Right lobe of liver (tissue), 6 donors: Measurements from ENCODE around the gene EVI5. TPM values are rescaled to one million over a fixed set of nuclear protein-coding genes. Genes with fewer than 3 reads are reported as not detected.
A peak's percentile ranks its signal among the peaks of the same experiment; 100 is the strongest.

Experiments
- ATAC-seq, 4 donors: fragments of 200-7000 bp; cut with Tn5 transposase; one replicate each; pipeline ENCODE4 v1.9.1; 2020; ENCODE audit warnings: mild to moderate bottlenecking in 4 of 4, moderate library complexity in 4 of 4
- DNase-seq, 3 donors: peaks; one replicate each; pipeline ENCODE4 v3.0.0-alpha.2; 2020
- H3K27ac ChIP-seq, 3 donors: fragments of 200-600 bp; one replicate each; pipeline ENCODE4 v1.8.0; 2022
- H3K27me3 ChIP-seq, 2 donors: fragments of 200-600 bp; one replicate each; pipeline ENCODE4 v1.8.0; 2022
- H3K36me3 ChIP-seq, 4 donors: fragments of 200-600 bp; sonication (generic) in 1 of 4; one replicate each; pipeline versions ENCODE4 v1.5.1 to v1.8.0; 2017 to 2022; ENCODE audit warnings: control low read depth in 1 of 4
- H3K4me1 ChIP-seq, 4 donors: fragments of 200-600 bp; sonication (generic) in 1 of 4; one replicate each; pipeline versions ENCODE4 v1.5.1 to v1.8.0; 2017 to 2022; ENCODE audit warnings: control low read depth in 1 of 4
- H3K4me3 ChIP-seq, 3 donors: fragments of 200-600 bp; one replicate each; pipeline ENCODE4 v1.8.0; 2022
- H3K9me3 ChIP-seq, 4 donors: fragments of 200-600 bp; sonication (generic) in 1 of 4; one replicate each; pipeline versions ENCODE4 v1.5.1 to v1.8.0; 2017 to 2022; ENCODE audit warnings: control low read depth in 1 of 4
- CTCF ChIP-seq, 4 donors: fragments of 200-600 bp in 3 of 4; fragments of 450-650 bp in 1 of 4; IDR thresholded peaks; one replicate each; pipeline versions ENCODE4 v1.5.1 to v1.8.0; 2016 to 2022; ENCODE audit warnings: antibody characterized with exemption in 4 of 4, mild to moderate bottlenecking in 2 of 4
- POLR2A ChIP-seq: fragments of 450-650 bp; IDR thresholded peaks from one replicate; pipeline ENCODE4 v1.6.1; 2017; ENCODE audit warnings: antibody characterized with exemption, mild to moderate bottlenecking
- WGBS: methylation state at CpG from one replicate; pipeline ENCODE4 v1.1.6; 2018; ENCODE audit warnings: low coverage, low lambda C conversion rate; ENCODE audit not compliant: insufficient coverage; ENCODE audit errors: missing lambda C conversion rate; 5-methylcytosine and 5-hydroxymethylcytosine counted together
- intact Hi-C, 2 donors: fragments of 100-400 bp; cut with DNase I; formaldehyde crosslinking; loops; one replicate each; pipeline versions ENCODE4 v1.11.2 to v1.14.1; 2022
- total RNA-seq, 6 experiments: library from RNA; depleted of rRNA in 2 of 6; stranded (reverse); fragments of >200 nt in 2 of 6; fragmentation: NEBNext Ultra II Directional in 3 of 6; extraction: Animal tissue kit (Norgen Biotek cat#: 25700) in 3 of 6; gene quantifications; one replicate each; pipeline versions ENCODE4 v1.1.0 to v1.2.4, GENCODE V29; 2016 to 2023
- donor health status: DM: no; HTN: yes; CAD: no.
- donor health status: DM: no; HTN: no; CAD: no.
- donor health status: DM: no; HTN: no; CAD: no.
- donor health status: DM: no; HTN: yes; CAD: no.
- donor health status: DM: no; HTN: yes; CAD: no.

EVI5 gene
- total RNA-seq, 6 experiments from 2014 or later, result 12.8 to 27.7 (median 19.0) TPM

GRCh38 chr1:92831762-92832536, 47.0 kb upstream of the EVI5 start, which contains the start of gene RPL5:
RPL5 (plus strand) TSS chr1:92832040; CDS start chr1:92832115, 75 bp downstream.
- ATAC-seq (peak; percentile 96 to 98 (median 98)), DNase-seq (peak; percentile 97)
- TF ChIP-seq CTCF (IDR thresholded peaks at IDR 0.05) (peak; percentile 93 to 97 (median 96)), POLR2A (peak; percentile 94)
- H3K4me3 ChIP-seq, result peak within 1 kb of the TSS; percentile 70 to 95 (median 90)
- peak within 1 kb of the TSS; percentile 75 to 91 (median 82) for H3K27ac ChIP-seq
- WGBS, result under 1% methylated on average over 45 of the region's 57 CpGs
- H3K9me3 ChIP-seq, result no peaks in the 10 kb centered on the region
- intact Hi-C loops, result no loop called here
- H3K27me3 ChIP-seq, result no peaks in the 10 kb centered on the region
- peaks cover 0 to 18% (median 8%) of the 10 kb centered on the region in 4 donors for H3K4me1 ChIP-seq
- peaks cover 0 to 35% (median 13%) of the 10 kb centered on the region in 4 donors for H3K36me3 ChIP-seq

GRCh38 chr1:92831368-92831761, 46.5 kb upstream of the EVI5 start:
- DNase-seq (no peak), ATAC-seq (no peak)
- Histone ChIP-seq H3K9me3 (no peaks in the 10 kb centered on the region), H3K4me1 (peaks cover 0 to 18% (median 8%) of the 10 kb centered on the region in 4 donors), H3K4me3 (peak overlapping the region in 1 of 3 donors; percentile 95), H3K36me3 (peaks cover 0 to 29% (median 11%) of the 10 kb centered on the region in 4 donors), H3K27ac (no peak overlapping the region), H3K27me3 (no peaks in the 10 kb centered on the region)
- intact Hi-C loops, result no loop called here
- TF ChIP-seq CTCF (IDR thresholded peaks at IDR 0.05) (no peak), POLR2A (no peak)
- 43% methylated on average over 3 of the region's 4 CpGs for WGBS

- no peaks in the 10 kb centered on the region for H3K4me1 ChIP-seq
- WGBS, result 79% methylated on average over 6 of the region's 6 CpGs
- H3K36me3 ChIP-seq, result no peaks in the 10 kb centered on the region
- no peak for ATAC-seq
- no peak overlapping the region for H3K4me3 ChIP-seq
- intact Hi-C loops, result no loop called here
- H3K27me3 ChIP-seq, result no peaks in the 10 kb centered on the region
- H3K9me3 ChIP-seq, result no peaks in the 10 kb centered on the region
- DNase-seq, result no peak
- no peak overlapping the region for H3K27ac ChIP-seq
- TF ChIP-seq POLR2A, result no peak
- TF ChIP-seq CTCF (IDR thresholded peaks at IDR 0.05), result no peak
Measured at GRCh38 chr1:92826792-92827191, 41.9 kb upstream of the EVI5 start.

- no peaks in the 10 kb centered on the region for H3K4me1 ChIP-seq
- H3K4me3 ChIP-seq, result no peak overlapping the region
- intact Hi-C loops, result no loop called here
- 55% methylated on average over 1 of the region's 3 CpGs for WGBS
- no peaks in the 10 kb centered on the region for H3K36me3 ChIP-seq
- no peak for DNase-seq
- H3K9me3 ChIP-seq, result no peaks in the 10 kb centered on the region
- no peak for TF ChIP-seq CTCF (IDR thresholded peaks at IDR 0.05)
- no peak for TF ChIP-seq POLR2A
- H3K27me3 ChIP-seq, result no peaks in the 10 kb centered on the region
- H3K27ac ChIP-seq, result no peak overlapping the region
- peak; percentile 29 to 70 (median 46) for ATAC-seq
Measured at GRCh38 chr1:92822879-92823278, 38.0 kb upstream of the EVI5 start.
